EL (cell line): Measurements from ENCODE around the gene GPBAR1.
"Not testable (repeated sequence)": the region's sequence is repeated elsewhere in the genome, so short reads cannot be mapped to it uniquely, and the experiment has no call there.

Experiments used
- DNase-seq: peaks from one replicate; pipeline ENCODE4 v3.0.0-alpha.2; 2016

GPBAR1 gene

GRCh38 chr2:218270721-218271486 is 10.1 kb downstream of the GPBAR1 start:
- peak; percentile 23 for DNase-seq

GRCh38 chr2:218271487-218271797 is 10.6 kb downstream of the GPBAR1 start:
- no peak for DNase-seq

GRCh38 chr2:218271865-218272530 is 11.2 kb downstream of the GPBAR1 start:
- DNase-seq, result no peak

- DNase-seq, result peak; percentile 91
Measured at GRCh38 chr2:218272531-218273212, 11.9 kb downstream of the GPBAR1 start.

- DNase-seq, result not testable (repeated sequence)
Measured at GRCh38 chr2:218273214-218273907, 12.5 kb downstream of the GPBAR1 start.

- DNase-seq, result no peak
Measured at GRCh38 chr2:218273908-218274249, 13.1 kb downstream of the GPBAR1 start.

GRCh38 chr2:218274586-218274985 is 13.8 kb downstream of the GPBAR1 start:
- DNase-seq, result no peak

GRCh38 chr2:218275371-218276072 is 14.7 kb downstream of the GPBAR1 start:
- DNase-seq, result no peak

GRCh38 chr2:218276986-218277755 is 16.4 kb downstream of the GPBAR1 start:
- no peak for DNase-seq

GRCh38 chr2:218277921-218278320 is 17.1 kb downstream of the GPBAR1 start:
- DNase-seq, result no peak

GRCh38 chr2:218278531-218279360 is 17.9 kb downstream of the GPBAR1 start:
- no peak for DNase-seq

GRCh38 chr2:218280260-218280870 is 19.6 kb downstream of the GPBAR1 start:
- DNase-seq, result no peak

- no peak for DNase-seq
Measured at GRCh38 chr2:218281449-218281848, 20.6 kb downstream of the GPBAR1 start.

- peak; percentile 53 for DNase-seq
Measured at GRCh38 chr2:218282173-218282991, 21.6 kb downstream of the GPBAR1 start.

GRCh38 chr2:218284106-218284811 is 23.4 kb downstream of the GPBAR1 start:
- peak; percentile 77 for DNase-seq

GRCh38 chr2:218285604-218286003 is 24.8 kb downstream of the GPBAR1 start:
- DNase-seq, result peak; percentile 33

GRCh38 chr2:218286570-218287459 is 26.0 kb downstream of the GPBAR1 start:
- peak; percentile 96 for DNase-seq
